HCT116 (cell line): ENCODE data around the gene EZH2.

Experiments
- FOSL1 ChIP-seq: IDR thresholded peaks from 2 replicates; pipeline ENCODE4 v1.6.1; 2012; ENCODE audit warnings: low read depth
- POLR2A ChIP-seq: IDR thresholded peaks from 2 replicates; pipeline ENCODE4 v1.7.0; 2011; ENCODE audit warnings: borderline replicate concordance; ENCODE audit not compliant: insufficient read depth, insufficient read length; ENCODE audit errors: extremely low read depth
- SP1 ChIP-seq: IDR thresholded peaks from 2 replicates; pipeline ENCODE4 v1.6.1; 2012; ENCODE audit warnings: low read depth
- TCF7L2 ChIP-seq: IDR thresholded peaks from 2 replicates; pipeline ENCODE4 v1.7.0; 2011; ENCODE audit warnings: borderline replicate concordance, inconsistent platforms; ENCODE audit not compliant: insufficient read depth, insufficient read length; ENCODE audit errors: extremely low read depth
- YY1 ChIP-seq: IDR thresholded peaks from 2 replicates; pipeline ENCODE4 v1.6.1; 2011; ENCODE audit warnings: low read length, low read depth, moderate library complexity, mild to moderate bottlenecking; ENCODE audit not compliant: insufficient replicate concordance; ENCODE audit errors: extremely low read depth
- TF ChIP-seq, protein P1 (sequence below): IDR thresholded peaks from 2 replicates; pipeline ENCODE4 v1.6.1; 2012
- TF ChIP-seq, protein P2 (sequence below), 3 experiments: fragments of 200-600 bp in 1 of 3; sonication (generic) in 1 of 3; IDR thresholded peaks in 2 of 3; conservative IDR thresholded peaks in 1 of 3; 2 replicates each; pipeline ENCODE4 v1.5.1; 2012 to 2017; ENCODE audit warnings: low read depth in 2 of 3, low read length in 2 of 3, antibody characterized with exemption in 1 of 3, borderline replicate concordance in 1 of 3, control low read depth in 1 of 3, mild to moderate bottlenecking in 1 of 3, mixed read lengths in 1 of 3, mixed run types in 1 of 3, moderate library complexity in 1 of 3; ENCODE audit not compliant: insufficient read depth in 1 of 3
- TF ChIP-seq, protein P3 (sequence below): IDR thresholded peaks from 2 replicates; pipeline ENCODE4 v1.6.1; 2012

DNA sequence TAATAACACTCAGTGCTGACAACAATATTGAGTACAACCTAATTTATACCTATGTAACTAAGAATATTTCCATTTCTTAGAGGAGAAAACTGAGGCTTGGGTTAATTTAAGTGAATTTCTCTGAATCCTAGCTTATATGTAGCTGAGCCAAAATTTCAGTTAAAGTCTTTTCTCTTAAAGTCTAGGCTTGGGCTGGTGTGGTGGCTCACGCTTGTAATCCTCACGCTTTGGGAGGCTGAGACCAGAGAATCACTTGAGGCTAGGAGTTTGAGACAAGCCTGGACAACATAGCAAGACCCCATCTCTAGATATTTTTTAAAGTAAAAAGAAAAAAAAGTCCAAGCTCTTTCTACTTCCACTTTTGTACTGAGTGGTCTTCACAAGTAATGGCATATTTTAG lies 93.2 kb downstream of the EZH2 start:
- TF ChIP-seq FOSL1 = no peak
- TF ChIP-seq, protein P1, sequence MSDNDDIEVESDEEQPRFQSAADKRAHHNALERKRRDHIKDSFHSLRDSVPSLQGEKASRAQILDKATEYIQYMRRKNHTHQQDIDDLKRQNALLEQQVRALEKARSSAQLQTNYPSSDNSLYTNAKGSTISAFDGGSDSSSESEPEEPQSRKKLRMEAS = no peak
- TF ChIP-seq POLR2A = no peak
- TF ChIP-seq, protein P2, sequence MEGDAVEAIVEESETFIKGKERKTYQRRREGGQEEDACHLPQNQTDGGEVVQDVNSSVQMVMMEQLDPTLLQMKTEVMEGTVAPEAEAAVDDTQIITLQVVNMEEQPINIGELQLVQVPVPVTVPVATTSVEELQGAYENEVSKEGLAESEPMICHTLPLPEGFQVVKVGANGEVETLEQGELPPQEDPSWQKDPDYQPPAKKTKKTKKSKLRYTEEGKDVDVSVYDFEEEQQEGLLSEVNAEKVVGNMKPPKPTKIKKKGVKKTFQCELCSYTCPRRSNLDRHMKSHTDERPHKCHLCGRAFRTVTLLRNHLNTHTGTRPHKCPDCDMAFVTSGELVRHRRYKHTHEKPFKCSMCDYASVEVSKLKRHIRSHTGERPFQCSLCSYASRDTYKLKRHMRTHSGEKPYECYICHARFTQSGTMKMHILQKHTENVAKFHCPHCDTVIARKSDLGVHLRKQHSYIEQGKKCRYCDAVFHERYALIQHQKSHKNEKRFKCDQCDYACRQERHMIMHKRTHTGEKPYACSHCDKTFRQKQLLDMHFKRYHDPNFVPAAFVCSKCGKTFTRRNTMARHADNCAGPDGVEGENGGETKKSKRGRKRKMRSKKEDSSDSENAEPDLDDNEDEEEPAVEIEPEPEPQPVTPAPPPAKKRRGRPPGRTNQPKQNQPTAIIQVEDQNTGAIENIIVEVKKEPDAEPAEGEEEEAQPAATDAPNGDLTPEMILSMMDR (IDR thresholded peaks at IDR 0.05 in 2 of 3, conservative IDR thresholded peaks at IDR 0.05 in 1 of 3; ENCODE audit: borderline replicate concordance in 1 of 3, insufficient read depth in 1 of 3, low read depth in 2 of 3, low read length in 2 of 3) = no peak
- no peak for TF ChIP-seq YY1
- TF ChIP-seq, protein P3, sequence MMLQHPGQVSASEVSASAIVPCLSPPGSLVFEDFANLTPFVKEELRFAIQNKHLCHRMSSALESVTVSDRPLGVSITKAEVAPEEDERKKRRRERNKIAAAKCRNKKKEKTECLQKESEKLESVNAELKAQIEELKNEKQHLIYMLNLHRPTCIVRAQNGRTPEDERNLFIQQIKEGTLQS = no peak
- TF ChIP-seq TCF7L2 = no peak
- TF ChIP-seq SP1 = no peak
